Activated CD4-positive, alpha-beta memory T cell treated with anti-CD3 and anti-CD28 coated beads for 36 hours (primary cell): Measurements from ENCODE around the gene CEMIP2. TPM values are rescaled to one million over a fixed set of nuclear protein-coding genes. Genes with fewer than 3 reads are reported as not detected.

Source experiments
- CTCF ChIA-PET: fragments of 350-600 bp; sonication (Branson Sonifier 250); formaldehyde crosslinking; loops from one replicate; lab custom pipeline; 2021; ENCODE audit warnings: antibody characterized with exemption, inconsistent platforms; lab: Charles Lee
- POLR2A ChIA-PET: fragments of 350-600 bp; sonication (Branson Sonifier 250); formaldehyde crosslinking; loops from one replicate; lab custom pipeline; 2021; ENCODE audit warnings: antibody characterized with exemption; lab: Charles Lee
- DNase-seq: peaks from one replicate; pipeline ENCODE4 v3.0.0-alpha.2; 2020
- H3K27ac Mint-ChIP-seq: one replicate; pipeline ENCODE4 v1.8.0; 2021; ENCODE audit warnings: mixed read lengths
- H3K27me3 Mint-ChIP-seq: one replicate; pipeline ENCODE4 v1.8.0; 2021; ENCODE audit warnings: mixed read lengths
- H3K36me3 Mint-ChIP-seq: one replicate; pipeline ENCODE4 v1.8.0; 2021; ENCODE audit warnings: mixed read lengths
- H3K4me1 Mint-ChIP-seq: one replicate; pipeline ENCODE4 v1.8.0; 2021; ENCODE audit warnings: low read depth, mixed read lengths
- H3K4me3 Mint-ChIP-seq: one replicate; pipeline ENCODE4 v1.8.0; 2021; ENCODE audit warnings: mild to moderate bottlenecking, mixed read lengths
- H3K9me3 Mint-ChIP-seq: one replicate; pipeline ENCODE4 v1.8.0; 2021; ENCODE audit warnings: mixed read lengths
- intact Hi-C: fragments of 100-400 bp; cut with micrococcal nuclease; formaldehyde crosslinking; loops from one replicate; pipeline ENCODE4 v1.15.1; 2023
- total RNA-seq, 2 experiments: library from RNA; stranded (reverse); gene quantifications; one replicate each; pipeline ENCODE4 v1.2.3, GENCODE V29; 2021

CEMIP2 gene
- total RNA-seq, 2 experiments from 2014 or later = 56.5 to 70.1 TPM

GRCh38 chr9:71734950-71735349 is 33.4 kb downstream of the CEMIP2 start:
- Mint-ChIP-seq H3K36me3 (peaks cover 53% of the 10 kb centered on the region), H3K4me1 (peaks cover 17% of the 10 kb centered on the region), H3K27me3 (no peaks in the 10 kb centered on the region), H3K9me3 (no peaks in the 10 kb centered on the region), H3K4me3 (no peak overlapping the region), H3K27ac (peak overlapping the region; percentile 44)
- POLR2A ChIA-PET = interaction anchor here (1.6 kb wide), 1 partner anchor 32 kb away, joined by 4 read pairs; no protein-coding TSS in a partner anchor
- intact Hi-C loops = loop anchor here (2.0 kb wide), 2 partner anchors 16 to 34 kb away; partner anchors contain the start of gene CEMIP2
- CTCF ChIA-PET = interaction anchor here (1.3 to 1.6 kb wide), 2 partner anchors 12 to 19 kb away, joined by 4 read pairs; no protein-coding TSS in a partner anchor
- DNase-seq = no peak

- Mint-ChIP-seq H3K27me3 (no peaks in the 10 kb centered on the region), H3K4me1 (peaks cover 21% of the 10 kb centered on the region), H3K9me3 (no peaks in the 10 kb centered on the region), H3K27ac (no peak overlapping the region), H3K36me3 (peaks cover 52% of the 10 kb centered on the region), H3K4me3 (no peak overlapping the region)
- ChIA-PET POLR2A (no interaction called here), CTCF (interaction anchor here (1.2 kb wide), 1 partner anchor 8 kb away, joined by 3 read pairs; no protein-coding TSS in a partner anchor)
- no peak for DNase-seq
- intact Hi-C loops = no loop called here
Observed at GRCh38 chr9:71733176-71733575, 35.1 kb downstream of the CEMIP2 start.

- Mint-ChIP-seq H3K4me3 (no peak overlapping the region), H3K27ac (no peak overlapping the region), H3K36me3 (peaks cover 52% of the 10 kb centered on the region), H3K9me3 (no peaks in the 10 kb centered on the region), H3K27me3 (no peaks in the 10 kb centered on the region), H3K4me1 (peaks cover 13% of the 10 kb centered on the region)
- intact Hi-C loops = no loop called here
- no peak for DNase-seq
- ChIA-PET POLR2A (no interaction called here), CTCF (no interaction called here)
Observed at GRCh38 chr9:71729816-71730526, 38.3 kb downstream of the CEMIP2 start.

DNA sequence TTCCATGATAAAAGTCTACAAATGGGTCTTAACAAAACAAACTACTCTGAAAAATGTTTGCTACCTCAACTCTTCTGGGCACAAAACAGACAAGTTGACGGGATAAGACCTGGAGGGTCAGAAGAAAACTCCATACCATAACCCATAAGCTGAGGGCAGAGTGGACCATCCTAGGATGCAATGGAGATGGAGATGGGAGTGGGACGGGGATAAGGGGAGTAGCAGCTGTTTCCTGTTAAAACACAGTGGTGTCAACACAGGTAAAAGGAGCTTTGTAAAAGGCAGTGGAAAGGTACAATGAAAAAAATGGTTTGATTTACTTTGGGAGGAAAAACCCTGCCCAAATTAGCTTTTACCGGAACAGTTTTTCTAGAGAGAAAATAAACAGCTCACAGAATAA is 41.6 kb downstream of the CEMIP2 start:
- Mint-ChIP-seq H3K27me3 (no peaks in the 10 kb centered on the region), H3K4me1 (peaks cover 7% of the 10 kb centered on the region), H3K9me3 (no peaks in the 10 kb centered on the region), H3K27ac (no peak overlapping the region), H3K36me3 (peaks cover 53% of the 10 kb centered on the region), H3K4me3 (no peak overlapping the region)
- CTCF ChIA-PET = interaction anchor here (0.8 kb wide), 1 partner anchor 9 kb away, joined by 4 read pairs; no protein-coding TSS in a partner anchor
- POLR2A ChIA-PET = no interaction called here
- intact Hi-C loops = no loop called here
- DNase-seq = no peak

- POLR2A ChIA-PET = no interaction called here
- Mint-ChIP-seq H3K9me3 (no peaks in the 10 kb centered on the region), H3K36me3 (peaks cover 48% of the 10 kb centered on the region), H3K4me3 (no peak overlapping the region), H3K27me3 (no peaks in the 10 kb centered on the region), H3K4me1 (peaks cover 7% of the 10 kb centered on the region), H3K27ac (no peak overlapping the region)
- intact Hi-C loops = no loop called here
- CTCF ChIA-PET = interaction anchor here (1.1 kb wide), 1 partner anchor 7 kb away, joined by 3 read pairs; no protein-coding TSS in a partner anchor
- no peak for DNase-seq
Observed at GRCh38 chr9:71725590-71726338, 42.5 kb downstream of the CEMIP2 start.

DNA sequence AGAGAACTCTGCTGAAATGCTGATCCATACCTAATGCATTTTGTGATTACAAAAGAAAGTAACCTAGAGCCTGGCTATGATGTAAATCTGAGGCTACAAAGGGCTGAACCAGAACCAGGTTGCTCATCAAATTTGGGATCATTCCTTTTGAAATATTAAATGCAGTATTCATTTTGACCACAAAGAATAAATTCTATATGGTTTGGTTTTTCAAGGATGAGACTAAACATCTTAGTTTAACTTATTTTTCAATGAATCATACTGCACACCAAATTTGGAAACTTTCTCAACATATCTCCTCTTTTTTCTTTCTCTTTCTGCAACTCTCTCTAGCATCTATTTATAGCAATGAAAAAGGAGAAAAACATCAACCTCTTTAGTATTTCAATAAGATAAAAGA is 46.5 kb downstream of the CEMIP2 start:
- no peak for DNase-seq
- intact Hi-C loops = loop anchor here (5.0 kb wide), 1 partner anchor 35 kb away; no protein-coding TSS in a partner anchor
- ChIA-PET CTCF (interaction anchor here (0.6 to 1.1 kb wide), 2 partner anchors 94 to 303 kb away, joined by 3 read pairs; no protein-coding TSS in a partner anchor), POLR2A (no interaction called here)
- H3K27me3 Mint-ChIP-seq = no peaks in the 10 kb centered on the region
- H3K36me3 Mint-ChIP-seq = peaks cover 40% of the 10 kb centered on the region
- no peak overlapping the region for H3K4me3 Mint-ChIP-seq
- no peaks in the 10 kb centered on the region for H3K4me1 Mint-ChIP-seq
- no peak overlapping the region for H3K27ac Mint-ChIP-seq
- no peaks in the 10 kb centered on the region for H3K9me3 Mint-ChIP-seq

DNA sequence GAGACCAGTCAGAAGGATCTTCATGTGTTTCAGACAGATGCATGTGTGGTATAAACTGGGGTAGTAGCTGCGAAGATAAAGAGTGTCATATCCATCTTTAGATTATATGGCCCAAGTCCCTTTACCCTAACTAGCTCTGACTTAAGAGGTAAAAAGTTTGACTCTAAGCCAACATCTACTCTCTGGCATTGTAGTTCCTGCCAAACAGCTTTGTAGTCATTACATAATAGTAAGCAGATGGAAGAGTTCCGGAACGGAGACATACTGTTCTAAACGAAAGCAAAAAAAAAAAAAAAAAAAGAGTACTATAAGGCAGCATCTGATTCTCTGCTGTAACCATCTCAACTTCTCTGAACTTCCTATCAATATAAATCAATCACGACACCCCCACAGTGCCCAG is 48.8 kb downstream of the CEMIP2 start:
- H3K9me3 Mint-ChIP-seq = no peaks in the 10 kb centered on the region
- DNase-seq = no peak
- H3K4me3 Mint-ChIP-seq = no peak overlapping the region
- no peaks in the 10 kb centered on the region for H3K27me3 Mint-ChIP-seq
- H3K27ac Mint-ChIP-seq = no peak overlapping the region
- intact Hi-C loops = no loop called here
- ChIA-PET CTCF (interaction anchor here (1.5 kb wide), 1 partner anchor 9 kb away, joined by 8 read pairs; no protein-coding TSS in a partner anchor), POLR2A (no interaction called here)
- H3K36me3 Mint-ChIP-seq = peaks cover 32% of the 10 kb centered on the region
- H3K4me1 Mint-ChIP-seq = no peaks in the 10 kb centered on the region

DNA sequence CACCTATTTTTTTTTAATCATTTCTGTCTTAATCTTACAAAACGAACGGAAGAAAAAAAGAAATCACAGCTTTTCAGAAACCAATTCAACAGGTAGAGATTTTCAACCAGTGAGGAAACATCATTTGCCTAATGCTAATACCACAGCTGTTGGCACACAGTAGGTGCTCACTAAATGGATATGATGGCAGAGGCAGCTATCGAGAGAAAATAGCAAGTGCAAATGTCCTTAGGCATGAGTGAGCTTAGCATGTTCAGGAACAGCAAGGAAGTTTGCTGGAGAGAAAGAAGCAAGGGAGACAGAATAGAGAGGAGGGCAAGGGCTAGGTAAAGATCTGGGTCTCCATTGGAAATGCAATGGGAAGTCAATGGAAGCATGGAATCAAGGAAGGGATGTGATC is 49.2 kb downstream of the CEMIP2 start:
- Mint-ChIP-seq H3K9me3 (no peaks in the 10 kb centered on the region), H3K27me3 (no peaks in the 10 kb centered on the region), H3K4me3 (no peak overlapping the region), H3K27ac (no peak overlapping the region), H3K36me3 (peaks cover 35% of the 10 kb centered on the region), H3K4me1 (no peaks in the 10 kb centered on the region)
- intact Hi-C loops = no loop called here
- CTCF ChIA-PET = no interaction called here
- no peak for DNase-seq
- POLR2A ChIA-PET = no interaction called here

DNA sequence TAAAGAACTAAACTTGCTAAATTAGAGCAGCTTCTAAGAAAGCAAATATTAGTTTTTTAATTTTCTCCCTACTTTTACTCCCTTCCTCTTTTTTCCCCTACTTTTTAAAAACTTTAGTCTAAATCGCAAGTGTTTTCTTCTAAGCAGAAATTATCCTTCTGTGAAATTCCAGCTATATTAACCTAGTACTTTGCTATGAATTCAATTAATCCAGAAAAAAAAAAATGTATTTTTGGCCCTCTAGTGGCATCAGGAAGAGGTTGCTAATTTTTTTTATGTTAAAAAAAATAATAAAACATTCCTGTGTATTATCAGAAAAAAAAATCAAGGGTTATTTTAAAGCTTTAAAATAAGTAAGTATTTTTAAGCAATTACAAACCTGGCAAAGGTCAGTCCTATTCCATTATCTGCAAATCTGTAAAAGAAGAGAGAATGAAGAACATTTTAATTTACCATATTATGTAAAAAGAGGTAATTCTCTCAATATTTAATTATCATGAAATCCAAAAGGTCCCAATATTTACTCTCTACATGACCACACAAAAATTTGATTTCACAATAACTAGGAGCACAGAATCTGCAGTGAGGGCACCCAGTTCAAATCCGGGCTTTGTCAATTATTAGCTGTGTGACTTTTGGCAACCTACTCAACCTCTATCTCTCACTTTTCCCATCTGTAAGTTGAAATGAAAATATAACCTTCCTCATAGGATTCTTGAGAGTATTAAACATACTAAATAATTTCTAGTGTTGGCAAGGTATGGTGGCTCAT is 52.0 kb downstream of the CEMIP2 start:
- H3K4me3 Mint-ChIP-seq = no peak overlapping the region
- H3K4me1 Mint-ChIP-seq = peaks cover 3% of the 10 kb centered on the region
- ChIA-PET CTCF (interaction anchor here (0.7 to 3.3 kb wide), 14 partner anchors 9 to 749 kb away, joined by 3 to 15 read pairs (median 4); partner anchors contain the start of gene CEMIP2), POLR2A (no interaction called here)
- H3K27me3 Mint-ChIP-seq = no peaks in the 10 kb centered on the region
- H3K27ac Mint-ChIP-seq = no peak overlapping the region
- DNase-seq = no peak
- H3K36me3 Mint-ChIP-seq = peaks cover 45% of the 10 kb centered on the region
- intact Hi-C loops = no loop called here
- H3K9me3 Mint-ChIP-seq = no peaks in the 10 kb centered on the region

- H3K4me3 Mint-ChIP-seq = no peak overlapping the region
- CTCF ChIA-PET = interaction anchor here (2.0 kb wide), 1 partner anchor 9 kb away, joined by 8 read pairs; no protein-coding TSS in a partner anchor
- no peaks in the 10 kb centered on the region for H3K27me3 Mint-ChIP-seq
- POLR2A ChIA-PET = no interaction called here
- H3K27ac Mint-ChIP-seq = peak overlapping the region; percentile 58
- peaks cover 16% of the 10 kb centered on the region for H3K4me1 Mint-ChIP-seq
- intact Hi-C loops = loop anchor here (5.0 kb wide), 1 partner anchor 84 kb away; no protein-coding TSS in a partner anchor
- DNase-seq = no peak
- H3K36me3 Mint-ChIP-seq = peaks cover 54% of the 10 kb centered on the region
- H3K9me3 Mint-ChIP-seq = no peaks in the 10 kb centered on the region
Observed at GRCh38 chr9:71710856-71711255, 57.5 kb downstream of the CEMIP2 start.

DNA sequence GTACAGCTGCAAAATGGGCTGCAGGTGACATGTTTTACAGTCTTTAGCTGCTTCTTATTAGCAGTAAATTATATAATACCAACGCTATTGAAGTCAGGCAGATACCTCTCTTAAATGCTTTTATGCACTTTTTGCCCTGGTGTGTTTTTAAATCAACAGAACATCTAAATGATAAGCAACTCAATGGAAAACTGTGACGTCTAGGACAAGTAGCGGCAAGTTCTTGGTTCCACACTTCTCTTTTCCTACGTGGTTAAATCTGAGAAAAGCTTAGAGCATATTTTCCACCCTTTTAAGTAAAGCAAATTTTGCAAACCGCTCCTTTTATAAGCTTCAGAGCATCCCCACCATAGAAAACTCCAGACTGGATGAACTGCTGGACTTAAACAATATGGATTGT is 58.1 kb downstream of the CEMIP2 start:
- H3K4me1 Mint-ChIP-seq = peaks cover 18% of the 10 kb centered on the region
- no peaks in the 10 kb centered on the region for H3K9me3 Mint-ChIP-seq
- no peak overlapping the region for H3K4me3 Mint-ChIP-seq
- peaks cover 58% of the 10 kb centered on the region for H3K36me3 Mint-ChIP-seq
- H3K27me3 Mint-ChIP-seq = no peaks in the 10 kb centered on the region
- ChIA-PET CTCF (interaction anchor here (1.1 to 2.0 kb wide), 3 partner anchors 10 to 108 kb away, joined by 4 to 8 read pairs (median 6); no protein-coding TSS in a partner anchor), POLR2A (no interaction called here)
- peak overlapping the region; percentile 58 for H3K27ac Mint-ChIP-seq
- intact Hi-C loops = loop anchor here (5.0 kb wide), 1 partner anchor 83 kb away; no protein-coding TSS in a partner anchor
- DNase-seq = no peak
